Psoas muscle (tissue), 8 donors: ENCODE measurements around the gene GP1BA. TPM values are rescaled to one million over a fixed set of nuclear protein-coding genes. Genes with fewer than 3 reads are reported as not detected.

ENCODE experiments used
- ATAC-seq, 4 donors: fragments of 200-7000 bp; cut with Tn5 transposase; one replicate each; pipeline ENCODE4 v1.9.1; 2020; ENCODE audit warnings: moderate library complexity in 3 of 4, mild to moderate bottlenecking in 2 of 4
- DNase-seq, 2 donors: peaks; one replicate each; pipeline ENCODE4 v3.0.0-alpha.2; 2020
- H3K27ac ChIP-seq: fragments of 200-600 bp; one replicate; pipeline ENCODE4 v1.8.0; 2022
- H3K27me3 ChIP-seq, 3 donors: fragments of 200-600 bp in 1 of 3; one replicate each; pipeline versions ENCODE4 v1.6.1 to v1.8.0; 2013 to 2022; ENCODE audit warnings: low read length in 2 of 3, mild to moderate bottlenecking in 2 of 3, moderate library complexity in 1 of 3; ENCODE audit not compliant: insufficient read depth in 3 of 3
- H3K36me3 ChIP-seq, 2 donors: fragments of 200-600 bp in 1 of 2; one replicate each; pipeline versions ENCODE4 v1.6.1 to v1.8.0; 2013 to 2022; ENCODE audit warnings: low read depth in 1 of 2, mild to moderate bottlenecking in 1 of 2, moderate library complexity in 1 of 2; ENCODE audit not compliant: insufficient read depth in 1 of 2
- H3K4me1 ChIP-seq: fragments of 200-600 bp; one replicate; pipeline ENCODE4 v1.8.0; 2022
- H3K4me3 ChIP-seq: fragments of 200-600 bp; one replicate; pipeline ENCODE4 v1.8.0; 2022; ENCODE audit warnings: mild to moderate bottlenecking
- H3K9me3 ChIP-seq: fragments of 200-600 bp; one replicate; pipeline ENCODE4 v1.8.0; 2022
- CTCF ChIP-seq: fragments of 200-600 bp; IDR thresholded peaks from one replicate; pipeline ENCODE4 v1.8.0; 2022; ENCODE audit warnings: antibody characterized with exemption
- WGBS, 3 donors: extraction: QIAGEN DNeasy Blood & Tissue Kit; methylation state at CpG; one replicate each; pipeline versions ENCODE4 v1.1.6 to v1.1.7; 2013; 5-methylcytosine and 5-hydroxymethylcytosine counted together
- intact Hi-C, 2 donors: fragments of 100-400 bp; cut with DNase I; formaldehyde crosslinking; loops; one replicate each; pipeline versions ENCODE4 v1.11.0 to v1.14.2; 2022
- polyA plus RNA-seq, 3 donors: library from polyadenylated mRNA; stranded (reverse); fragments of 200-250 nt; gene quantifications; one replicate each; pipeline ENCODE4 v1.2.3, GENCODE V29; 2013
- total RNA-seq, 4 donors: library from RNA; stranded (reverse); fragmentation: NEBNext Ultra II Directional in 2 of 4; extraction: Animal tissue kit (Norgen Biotek cat#: 25700) in 2 of 4; gene quantifications; one replicate each; pipeline versions ENCODE4 v1.2.1 to v1.2.4, GENCODE V29; 2021 to 2023
- donor health status: healthy with polysubstance abuse.
- donor health status: DM: no; HTN: no; CAD: no; lungs with moderate emphysema.
- donor health status: Bipolar disorder and iron deficiency.
- donor health status: healthy.
- donor health status: DM: yes; HTN: yes; CAD: no.
- donor health status: DM: no; HTN: no; CAD: no.
- donor health status: DM: no; HTN: no; CAD: no.
- donor health status: DM: yes; HTN: yes; CAD: no.

GP1BA gene
- total and polyA plus RNA-seq, 7 donors: 0.04 to 0.10 (median 0.05) TPM; not detected in 4

- intact Hi-C loops: no loop called here
- DNase-seq: no peak
These were observed 37.6 kb downstream of the GP1BA start for GRCh38 chr17:4969551-4970173.

GRCh38 chr17:4970273-4970672 lies 38.2 kb downstream of the GP1BA start:
- WGBS, 3 donors: 59 to 69% (median 61%) methylated on average over 8 of the region's 8 CpGs
- Histone ChIP-seq H3K27me3 (no peaks in the 10 kb centered on the region), H3K36me3 (peaks cover 0 to 60% of the 10 kb centered on the region in 2 donors), H3K9me3 (no peaks in the 10 kb centered on the region), H3K27ac (peak overlapping the region; percentile 93), H3K4me1 (peaks cover 51% of the 10 kb centered on the region), H3K4me3 (no peak overlapping the region)
- DNase-seq (no peak), ATAC-seq (no peak)
- no peak for TF ChIP-seq CTCF
- intact Hi-C loops: no loop called here

More at GRCh38 chr17:4969551-4970173, 37.6 kb downstream of the GP1BA start:
- Histone ChIP-seq H3K9me3 (no peaks in the 10 kb centered on the region), H3K4me3 (no peak overlapping the region), H3K4me1 (peaks cover 49% of the 10 kb centered on the region), H3K36me3 (peaks cover 0 to 55% of the 10 kb centered on the region in 2 donors), H3K27ac (peak overlapping the region; percentile 93), H3K27me3 (no peaks in the 10 kb centered on the region)
- ATAC-seq: no peak
- no peak for TF ChIP-seq CTCF
- WGBS, 3 donors: 65 to 85% (median 80%) methylated on average over 16 of the region's 16 CpGs

- H3K27me3 ChIP-seq: no peaks in the 10 kb centered on the region
- 63 to 78% (median 65%) methylated on average over 6 of the region's 6 CpGs for WGBS, 3 donors
- peaks cover 0 to 75% of the 10 kb centered on the region in 2 donors for H3K36me3 ChIP-seq
- H3K4me1 ChIP-seq: peaks cover 43% of the 10 kb centered on the region
- DNase-seq (no peak), ATAC-seq (no peak)
- intact Hi-C loops: no loop called here
- H3K27ac ChIP-seq: peak overlapping the region; percentile 86
- H3K9me3 ChIP-seq: no peaks in the 10 kb centered on the region
- no peak overlapping the region for H3K4me3 ChIP-seq
- no peak for TF ChIP-seq CTCF
These were observed 39.7 kb downstream of the GP1BA start for GRCh38 chr17:4971826-4972225.

- no peak for DNase-seq
- H3K36me3 ChIP-seq: peaks cover 4 to 80% of the 10 kb centered on the region in 2 donors
- H3K9me3 ChIP-seq: no peaks in the 10 kb centered on the region
- no peak for TF ChIP-seq CTCF
- ATAC-seq: no peak
- H3K27me3 ChIP-seq: no peaks in the 10 kb centered on the region
- no peak overlapping the region for H3K4me3 ChIP-seq
- H3K4me1 ChIP-seq: peaks cover 43% of the 10 kb centered on the region
- WGBS, 3 donors: 74 to 89% (median 77%) methylated on average over 8 to 12 of the region's 12 CpGs
- peak overlapping the region; percentile 86 for H3K27ac ChIP-seq
- intact Hi-C loops: no loop called here
These were observed 40.2 kb downstream of the GP1BA start for GRCh38 chr17:4972322-4972721.

GRCh38 chr17:4972752-4973151 lies 40.7 kb downstream of the GP1BA start:
- peak overlapping the region; percentile 22 for H3K4me3 ChIP-seq
- peak in 1 of 2 donors; percentile 72 for DNase-seq
- WGBS, 3 donors: 43 to 65% (median 45%) methylated on average over 10 to 12 of the region's 12 CpGs
- ATAC-seq: peak in 1 of 4 donors; percentile 9
- no peaks in the 10 kb centered on the region for H3K27me3 ChIP-seq
- H3K27ac ChIP-seq: peak overlapping the region; percentile 86
- intact Hi-C loops: no loop called here
- TF ChIP-seq CTCF: no peak
- peaks cover 43% of the 10 kb centered on the region for H3K4me1 ChIP-seq
- H3K36me3 ChIP-seq: peaks cover 8 to 84% of the 10 kb centered on the region in 2 donors
- H3K9me3 ChIP-seq: no peaks in the 10 kb centered on the region
